Loucy (cell line): ENCODE data around the gene HSD17B8.

ENCODE experiments used
- EZH2phosphoT487 ChIP-seq: fragments of 200-600 bp; IDR thresholded peaks from 2 replicates; pipeline ENCODE4 v1.6.1; 2018; ENCODE audit warnings: antibody characterized with exemption, mild to moderate bottlenecking, moderate library complexity, borderline replicate concordance
- TF ChIP-seq, protein P1 (sequence below): fragments of 200-600 bp; sonication (generic); conservative IDR thresholded peaks from 2 replicates; pipeline ENCODE4 v1.5.1; 2014; ENCODE audit warnings: mild to moderate bottlenecking, antibody characterized with exemption, low read length

DNA sequence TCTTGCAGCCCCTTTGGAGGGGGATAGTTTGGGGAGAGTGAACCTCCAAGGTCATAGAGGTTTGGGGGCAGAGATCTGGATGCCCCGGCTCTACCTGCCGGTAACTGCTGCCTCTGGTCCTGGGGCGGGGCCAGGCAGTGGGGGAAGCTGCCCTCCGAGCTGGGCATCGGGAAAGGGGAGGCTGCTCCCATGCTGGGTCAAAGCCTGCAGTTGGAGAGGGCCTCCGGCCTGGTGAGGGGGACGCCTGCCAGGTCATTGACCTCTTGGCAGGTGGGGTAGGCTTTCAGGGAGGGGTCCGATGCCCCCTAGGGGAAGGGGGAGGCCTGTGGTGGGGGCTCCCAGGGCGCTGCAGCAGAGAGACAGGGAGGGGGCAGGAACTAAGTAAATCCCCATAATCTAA lies 19.3 kb upstream of the HSD17B8 start:
- TF ChIP-seq, protein P1, sequence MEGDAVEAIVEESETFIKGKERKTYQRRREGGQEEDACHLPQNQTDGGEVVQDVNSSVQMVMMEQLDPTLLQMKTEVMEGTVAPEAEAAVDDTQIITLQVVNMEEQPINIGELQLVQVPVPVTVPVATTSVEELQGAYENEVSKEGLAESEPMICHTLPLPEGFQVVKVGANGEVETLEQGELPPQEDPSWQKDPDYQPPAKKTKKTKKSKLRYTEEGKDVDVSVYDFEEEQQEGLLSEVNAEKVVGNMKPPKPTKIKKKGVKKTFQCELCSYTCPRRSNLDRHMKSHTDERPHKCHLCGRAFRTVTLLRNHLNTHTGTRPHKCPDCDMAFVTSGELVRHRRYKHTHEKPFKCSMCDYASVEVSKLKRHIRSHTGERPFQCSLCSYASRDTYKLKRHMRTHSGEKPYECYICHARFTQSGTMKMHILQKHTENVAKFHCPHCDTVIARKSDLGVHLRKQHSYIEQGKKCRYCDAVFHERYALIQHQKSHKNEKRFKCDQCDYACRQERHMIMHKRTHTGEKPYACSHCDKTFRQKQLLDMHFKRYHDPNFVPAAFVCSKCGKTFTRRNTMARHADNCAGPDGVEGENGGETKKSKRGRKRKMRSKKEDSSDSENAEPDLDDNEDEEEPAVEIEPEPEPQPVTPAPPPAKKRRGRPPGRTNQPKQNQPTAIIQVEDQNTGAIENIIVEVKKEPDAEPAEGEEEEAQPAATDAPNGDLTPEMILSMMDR = no peak
- no peak for TF ChIP-seq EZH2phosphoT487
